PC-3 (cell line): Measurements from ENCODE around the gene SLC35F2.

Experiments used
- CTCF ChIP-seq: fragments of 300-600 bp; sonication (generic); conservative IDR thresholded peaks from 2 replicates; pipeline ENCODE4 v1.5.1; 2017; ENCODE audit warnings: antibody characterized with exemption, low read depth, mild to moderate bottlenecking, low read length
- EZH2 ChIP-seq: fragments of 300-600 bp; sonication (generic); IDR thresholded peaks from one replicate; pipeline ENCODE4 v1.6.1; 2017; ENCODE audit warnings: antibody characterized with exemption, mild to moderate bottlenecking, low read length; ENCODE audit not compliant: unreplicated experiment

GRCh38 chr11:107804971-107805370 is 53.6 kb downstream of the SLC35F2 start:
- TF ChIP-seq CTCF (no peak), EZH2 (no peak)
